GM19351 (cell line): Measurements from ENCODE around the gene STAB2.

Experiments
- ATAC-seq: cut with Tn5 transposase; IDR thresholded peaks from one replicate; pipeline ENCODE4 v1.9.1; 2021; ENCODE audit warnings: mild to moderate bottlenecking, moderate library complexity; ENCODE audit not compliant: unreplicated experiment

The STAB2 gene

DNA sequence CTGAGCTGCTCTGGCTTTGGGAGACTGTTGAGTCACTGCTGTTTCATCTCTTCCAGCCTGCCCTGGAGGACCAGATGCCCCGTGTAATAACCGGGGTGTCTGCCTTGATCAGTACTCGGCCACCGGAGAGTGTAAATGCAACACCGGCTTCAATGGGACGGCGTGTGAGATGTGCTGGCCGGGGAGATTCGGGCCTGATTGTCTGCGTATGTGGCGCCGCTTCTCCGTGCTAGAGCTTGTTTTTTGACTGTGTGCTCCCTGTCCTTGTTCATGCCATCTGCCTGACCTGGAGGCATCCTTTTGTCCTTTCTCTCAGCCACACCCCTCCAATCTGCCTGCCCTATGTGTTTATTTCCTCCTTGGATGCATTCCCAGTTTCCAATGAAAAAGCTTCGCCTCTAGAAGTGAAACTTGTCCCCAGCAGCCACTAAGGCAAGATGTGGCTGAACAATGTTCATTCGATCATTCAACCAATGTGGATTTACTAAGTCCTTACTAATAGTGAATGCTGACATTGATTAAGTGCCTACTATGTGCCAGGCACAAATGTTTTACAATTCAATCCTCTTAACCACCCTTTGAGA is 155.4 kb downstream of the STAB2 start:
- ATAC-seq, result no peak

DNA sequence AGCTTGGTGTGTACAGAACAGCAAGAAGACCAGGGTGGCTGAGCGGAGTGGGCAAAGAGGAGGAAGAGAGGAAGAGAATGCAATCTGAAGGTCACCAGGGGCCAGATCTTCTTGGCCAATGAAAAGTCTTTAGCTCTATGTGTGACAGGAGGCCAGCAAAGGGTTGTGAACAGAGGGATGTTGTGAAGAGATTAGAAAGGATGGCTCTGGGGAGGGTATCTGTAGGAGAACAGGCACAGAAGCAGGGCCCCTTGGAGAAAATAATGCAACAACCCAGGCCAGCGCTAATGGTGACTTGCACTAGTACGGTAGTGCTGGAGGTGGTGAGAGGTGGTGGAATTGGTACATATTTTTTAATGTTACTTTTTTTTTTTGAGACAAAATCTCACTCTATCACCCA is 156.7 kb downstream of the STAB2 start:
- ATAC-seq, result no peak

DNA sequence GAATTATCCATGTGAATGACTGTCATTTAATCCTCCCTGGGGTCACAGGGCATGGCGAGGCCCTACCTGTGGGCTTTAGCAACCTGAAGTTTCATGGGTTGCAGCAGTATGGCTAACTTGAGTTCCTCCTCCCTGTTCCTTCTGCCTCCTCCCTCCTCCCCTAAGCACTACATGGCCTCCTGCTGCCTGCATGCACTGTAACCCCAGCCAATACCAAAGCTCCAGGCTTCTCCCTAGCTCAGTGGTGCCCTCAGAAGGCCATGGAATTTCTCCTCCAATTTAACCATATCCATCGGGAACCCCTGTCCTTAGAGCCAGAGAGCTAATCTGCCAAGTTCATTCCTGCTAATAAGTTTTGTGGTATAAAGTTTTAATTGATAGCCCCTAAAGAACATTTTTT is 158.9 kb downstream of the STAB2 start:
- no peak for ATAC-seq

DNA sequence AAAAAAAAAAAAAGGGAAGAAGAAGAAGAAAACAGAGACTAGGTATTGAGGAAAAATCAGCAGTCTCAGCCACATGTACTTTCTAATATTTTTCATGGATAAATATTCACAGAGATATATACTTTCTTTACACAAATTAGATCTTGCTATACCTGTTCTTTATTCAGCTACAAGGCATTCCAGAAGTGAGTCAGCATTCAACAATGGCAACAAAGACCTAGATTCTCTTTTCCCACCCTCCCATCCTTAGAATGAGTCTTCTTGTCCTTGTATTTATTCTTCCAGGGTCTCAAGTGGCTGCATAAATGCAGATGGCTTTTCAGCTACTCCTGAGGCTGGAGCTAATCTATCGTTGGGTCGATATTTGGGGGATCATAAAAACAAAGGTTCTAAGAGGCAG is 160.9 kb downstream of the STAB2 start:
- ATAC-seq, result no peak

DNA sequence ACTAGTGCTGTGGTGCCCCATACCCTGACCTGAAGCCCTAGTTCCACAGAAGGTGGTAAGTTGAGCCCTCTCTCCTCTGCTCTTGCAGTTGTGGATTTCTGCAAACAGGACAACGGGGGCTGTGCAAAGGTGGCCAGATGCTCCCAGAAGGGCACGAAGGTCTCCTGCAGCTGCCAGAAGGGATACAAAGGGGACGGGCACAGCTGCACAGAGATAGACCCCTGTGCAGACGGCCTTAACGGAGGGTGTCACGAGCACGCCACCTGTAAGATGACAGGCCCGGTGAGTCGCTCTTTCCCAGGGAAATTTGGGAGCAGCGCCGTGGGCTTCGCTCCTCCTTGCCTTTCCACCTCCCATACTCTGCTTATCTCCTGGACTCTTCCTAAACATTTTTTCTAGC is 161.8 kb downstream of the STAB2 start:
- ATAC-seq, result no peak

DNA sequence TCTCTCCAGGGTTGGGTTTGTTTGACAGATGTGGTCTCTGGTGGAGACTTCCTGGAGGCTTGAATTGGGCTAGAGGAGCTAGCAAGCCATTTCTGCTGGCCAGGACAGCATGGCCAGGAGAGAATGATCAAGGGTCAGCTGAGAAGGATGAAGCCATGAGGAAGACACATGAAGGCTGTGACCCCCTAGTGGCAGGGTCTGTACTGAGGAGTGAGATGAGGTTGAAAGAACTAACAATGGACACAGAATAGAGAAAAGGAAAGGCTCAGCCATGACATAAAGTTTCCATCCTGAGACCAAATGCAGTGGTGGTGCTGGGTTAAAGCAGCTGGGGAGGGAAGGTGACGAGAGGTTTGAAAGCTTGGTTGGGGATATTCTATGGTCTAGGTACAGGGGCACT is 164.1 kb downstream of the STAB2 start:
- no peak for ATAC-seq

DNA sequence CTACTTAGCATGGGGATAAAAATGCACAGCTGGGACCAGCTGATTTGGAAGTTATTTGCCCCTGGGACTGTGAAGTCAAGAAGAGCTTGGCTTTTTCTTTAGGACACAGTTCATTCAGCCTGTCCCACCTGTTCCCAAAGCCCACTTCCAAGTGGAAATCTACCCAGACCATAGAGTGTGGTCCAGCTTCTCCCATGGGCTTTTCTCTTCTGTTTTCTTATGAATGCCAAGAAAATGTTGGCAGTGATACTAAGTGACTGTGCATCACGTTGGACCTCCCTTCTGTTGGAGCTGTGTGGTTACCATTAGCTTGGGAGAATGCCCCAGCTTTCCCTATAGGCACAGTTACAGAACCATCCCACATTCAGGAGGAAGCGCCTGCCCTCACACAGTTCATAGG is 164.5 kb downstream of the STAB2 start:
- no peak for ATAC-seq

DNA sequence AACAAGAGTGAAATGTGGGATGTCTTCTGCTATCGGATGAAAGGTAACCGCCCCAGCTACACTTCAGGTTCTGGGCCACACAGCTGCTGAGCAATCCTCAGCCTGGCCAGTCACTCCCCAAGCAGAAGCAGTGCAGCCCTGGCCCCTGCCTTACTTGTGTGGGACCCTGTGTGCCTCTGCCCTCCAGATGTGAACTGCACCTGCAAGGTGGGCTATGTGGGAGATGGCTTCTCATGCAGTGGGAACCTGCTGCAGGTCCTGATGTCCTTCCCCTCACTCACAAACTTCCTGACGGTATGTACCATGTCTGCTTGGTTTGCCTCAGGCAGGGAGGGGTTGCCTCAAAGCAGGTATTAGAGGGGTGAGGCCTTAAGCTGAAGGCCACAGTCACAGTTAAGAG is 168.4 kb downstream of the STAB2 start:
- no peak for ATAC-seq

DNA sequence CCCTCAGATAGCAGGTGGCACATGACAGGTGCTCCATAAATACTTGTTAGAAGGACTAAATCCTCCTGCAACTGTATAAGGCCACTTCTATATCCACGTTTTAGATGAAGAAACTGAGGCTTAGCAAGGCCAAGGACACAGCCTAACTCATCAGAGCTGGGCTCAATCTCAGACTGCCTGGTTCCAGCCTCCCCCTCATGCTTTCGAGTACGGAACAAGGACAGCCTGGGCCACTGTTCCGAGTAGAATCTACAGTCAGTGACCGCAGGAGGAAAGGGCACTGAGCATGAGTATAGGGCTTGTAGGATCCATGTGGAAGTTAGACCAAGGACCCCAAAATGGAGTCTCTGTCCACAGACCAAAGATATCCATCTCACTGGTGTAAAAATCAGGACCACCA is 169.4 kb downstream of the STAB2 start:
- ATAC-seq, result no peak

DNA sequence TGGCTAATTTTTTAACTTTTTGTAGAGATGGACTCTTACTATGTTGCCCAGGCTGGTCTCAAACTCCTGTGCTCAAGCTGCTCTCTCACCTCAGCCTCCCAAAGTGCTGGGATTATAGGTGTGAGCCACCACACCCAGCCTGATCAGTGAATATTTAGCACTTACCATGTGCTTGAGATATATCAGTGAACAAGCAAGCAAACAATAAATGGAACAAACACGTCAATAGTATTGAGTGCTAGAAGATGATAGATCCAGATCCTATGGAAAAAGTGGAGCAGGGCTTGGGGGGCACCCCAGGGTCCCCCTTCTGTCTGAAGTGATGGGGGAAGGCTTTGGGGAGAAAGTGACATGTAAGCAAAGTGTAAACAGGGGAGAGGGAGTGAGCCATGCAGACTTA is 170.2 kb downstream of the STAB2 start:
- ATAC-seq, result no peak

DNA sequence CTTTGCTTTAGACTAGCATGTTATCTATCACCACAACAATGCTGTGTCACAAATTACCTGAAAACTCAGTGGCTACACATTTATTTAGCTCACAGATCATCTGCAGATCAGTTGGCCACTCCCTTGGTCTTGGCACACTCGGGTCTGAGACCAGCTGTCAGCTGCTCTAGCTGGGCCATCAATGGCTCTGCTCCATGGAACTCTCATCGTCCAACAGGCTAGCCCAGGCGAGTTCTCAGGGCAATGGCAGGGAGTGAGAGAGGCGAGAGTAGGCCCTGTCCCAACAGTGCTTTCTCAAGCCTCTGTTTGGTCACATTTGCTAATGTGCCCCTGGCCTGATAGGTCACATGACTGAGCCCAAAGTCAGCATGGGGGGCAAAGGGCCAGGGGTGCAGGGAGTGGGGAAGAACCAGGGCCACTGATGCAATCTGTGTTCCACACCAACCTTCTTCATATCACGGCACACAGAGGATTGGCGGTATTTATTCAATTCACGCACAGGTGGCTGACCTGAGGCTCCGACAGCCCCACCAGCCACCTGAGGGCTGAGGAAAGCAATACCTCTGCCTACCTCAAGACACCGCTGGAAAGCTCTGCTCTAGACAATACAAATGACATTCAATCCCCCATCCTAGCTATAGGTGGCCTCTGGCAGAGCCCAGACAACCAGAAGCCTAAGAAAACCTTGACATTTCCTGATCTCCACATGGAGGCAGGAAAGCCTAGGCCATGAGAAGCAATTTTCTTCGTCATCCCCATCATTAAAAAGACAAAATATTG is 171.4 kb downstream of the STAB2 start:
- no peak for ATAC-seq

DNA sequence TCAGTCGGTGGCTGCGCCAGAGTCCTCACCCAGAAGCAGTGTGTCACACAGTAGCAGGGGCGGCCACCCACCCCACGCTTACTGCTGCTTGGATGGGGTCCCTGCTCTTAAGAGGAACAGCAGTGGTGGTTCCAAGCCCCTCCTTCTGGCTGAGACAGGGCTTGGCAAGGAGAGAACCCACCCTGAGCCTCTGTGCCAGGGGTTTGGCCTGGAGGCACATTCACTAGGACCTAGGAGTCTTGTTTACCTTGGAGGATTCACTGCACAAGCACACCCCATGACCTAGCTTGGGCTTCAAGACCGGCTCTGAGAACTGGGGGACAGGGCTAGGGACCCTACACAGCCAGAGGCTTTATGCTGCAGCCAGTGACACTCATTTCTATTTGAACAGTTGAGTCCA is 175.4 kb downstream of the STAB2 start:
- ATAC-seq, result no peak

DNA sequence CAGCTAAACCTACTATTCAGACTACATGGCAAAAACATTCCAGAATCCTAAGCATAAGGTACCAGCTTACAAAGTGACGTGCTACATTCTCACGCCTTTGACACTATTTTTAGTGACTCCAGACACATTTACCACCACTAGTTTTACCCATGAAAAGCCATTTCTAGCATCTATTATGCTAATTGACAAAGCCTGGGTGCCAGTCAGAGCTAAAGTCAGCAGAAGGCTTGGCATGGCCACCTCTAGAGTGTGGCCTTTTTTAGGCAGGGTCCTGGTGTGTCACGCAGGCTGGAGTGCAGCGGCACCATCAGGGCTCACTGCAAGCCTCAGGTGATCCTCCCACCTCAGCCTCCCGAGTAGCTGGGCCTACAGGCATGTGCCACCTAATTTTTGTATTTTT is 178.2 kb downstream of the STAB2 start:
- ATAC-seq, result no peak

DNA sequence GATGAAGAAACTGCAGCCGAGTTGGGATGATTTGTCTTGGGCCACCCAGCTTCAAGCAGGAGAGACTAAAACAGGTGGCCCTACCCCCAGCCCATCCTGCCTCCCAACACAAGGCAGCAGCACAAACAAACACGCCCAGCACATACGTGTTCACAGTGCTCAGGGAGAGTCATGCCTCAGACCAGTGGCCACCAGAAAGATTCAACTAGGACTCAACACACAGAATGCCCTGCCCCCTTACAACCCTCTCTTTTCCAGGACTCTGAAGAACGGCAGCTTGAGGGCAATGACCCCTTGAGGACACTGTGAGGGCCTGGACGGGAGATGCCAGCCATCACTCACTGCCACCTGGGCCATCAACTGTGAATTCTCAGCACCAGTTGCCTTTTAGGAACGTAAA is 179.0 kb downstream of the STAB2 start:
- ATAC-seq, result no peak

DNA sequence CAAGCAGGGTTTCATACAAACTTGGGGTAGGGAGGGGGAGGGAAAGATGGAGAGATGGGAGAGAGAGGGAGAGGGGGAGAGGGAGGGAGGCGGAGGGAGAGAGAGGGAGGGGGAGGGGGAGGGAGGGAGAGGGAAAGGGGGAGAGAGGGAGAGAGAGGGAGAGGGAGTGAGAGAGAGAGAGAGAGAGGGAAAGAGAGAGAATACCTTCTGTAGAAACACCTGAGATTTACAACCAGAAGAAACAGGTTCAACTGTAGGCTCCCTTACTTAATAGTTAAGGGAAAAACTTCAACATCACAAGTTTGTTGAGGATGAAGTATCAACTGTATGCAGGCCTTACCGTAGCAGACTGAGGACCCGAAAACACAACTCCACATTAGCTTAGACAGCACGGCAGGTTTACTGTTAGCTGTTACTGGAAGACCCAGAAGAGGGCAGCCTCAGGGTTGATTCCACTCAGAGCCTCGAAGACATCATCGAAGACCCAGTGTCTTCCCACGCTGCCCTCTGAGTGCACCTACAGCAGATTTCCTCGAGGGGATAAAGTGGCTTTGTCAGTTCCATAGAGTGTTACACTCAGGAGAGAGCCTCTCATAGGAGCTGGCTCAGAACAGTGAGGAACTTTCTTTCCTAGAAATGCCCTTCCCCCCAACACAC is 181.5 kb downstream of the STAB2 start:
- ATAC-seq, result no peak

DNA sequence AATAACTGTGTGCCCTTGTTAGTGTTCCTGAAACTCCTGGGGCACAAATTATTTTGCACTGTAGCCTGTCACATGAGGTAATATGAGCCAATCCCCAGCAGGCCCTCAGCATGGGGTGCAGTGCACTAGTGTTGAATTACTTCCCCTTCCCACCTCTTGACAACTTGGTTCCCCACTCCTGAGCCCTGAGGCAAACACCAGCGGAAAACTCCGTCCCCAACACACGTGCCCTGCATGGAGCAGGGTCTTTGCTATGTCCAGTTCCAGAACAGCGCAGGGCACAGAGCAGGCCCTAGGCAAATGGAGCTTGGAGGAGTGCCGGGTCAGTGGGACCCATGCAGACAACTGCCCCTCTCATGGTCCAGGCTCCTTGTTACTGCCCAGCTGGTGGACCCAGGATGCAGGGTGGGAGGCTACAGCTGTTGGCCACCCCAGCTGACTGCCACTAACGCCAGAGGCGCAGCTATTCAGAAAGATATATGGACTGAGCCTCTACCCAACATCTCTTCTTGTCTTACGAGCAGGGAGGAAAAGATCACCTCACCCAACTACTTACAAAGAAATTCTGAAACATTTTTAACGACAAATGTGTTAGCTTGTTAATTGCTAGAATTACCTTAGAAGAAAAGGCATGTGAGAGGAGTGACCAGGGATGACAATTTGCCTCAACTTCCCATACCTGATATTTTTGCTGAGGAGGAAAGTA is 182.3 kb downstream of the STAB2 start:
- ATAC-seq, result no peak

DNA sequence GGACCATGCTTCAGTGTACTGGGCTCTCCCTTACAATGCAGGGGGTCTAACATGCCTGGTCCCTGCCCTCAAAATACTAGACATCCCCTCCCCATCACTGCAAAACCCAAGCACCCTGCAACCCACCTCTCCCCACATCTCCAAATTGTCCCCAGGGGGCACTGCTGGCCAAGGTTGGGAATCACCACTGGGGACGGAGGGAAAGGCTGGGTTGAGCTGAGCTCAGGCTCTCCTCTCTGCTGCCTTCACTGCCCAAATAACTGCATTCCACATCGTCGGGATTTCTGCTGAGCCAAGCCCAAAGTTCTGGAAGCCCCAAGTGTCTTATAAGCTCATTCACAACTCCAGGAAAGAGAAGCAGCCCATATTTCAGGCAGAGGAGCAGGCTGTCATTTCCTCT is 184.4 kb downstream of the STAB2 start:
- ATAC-seq, result no peak

DNA sequence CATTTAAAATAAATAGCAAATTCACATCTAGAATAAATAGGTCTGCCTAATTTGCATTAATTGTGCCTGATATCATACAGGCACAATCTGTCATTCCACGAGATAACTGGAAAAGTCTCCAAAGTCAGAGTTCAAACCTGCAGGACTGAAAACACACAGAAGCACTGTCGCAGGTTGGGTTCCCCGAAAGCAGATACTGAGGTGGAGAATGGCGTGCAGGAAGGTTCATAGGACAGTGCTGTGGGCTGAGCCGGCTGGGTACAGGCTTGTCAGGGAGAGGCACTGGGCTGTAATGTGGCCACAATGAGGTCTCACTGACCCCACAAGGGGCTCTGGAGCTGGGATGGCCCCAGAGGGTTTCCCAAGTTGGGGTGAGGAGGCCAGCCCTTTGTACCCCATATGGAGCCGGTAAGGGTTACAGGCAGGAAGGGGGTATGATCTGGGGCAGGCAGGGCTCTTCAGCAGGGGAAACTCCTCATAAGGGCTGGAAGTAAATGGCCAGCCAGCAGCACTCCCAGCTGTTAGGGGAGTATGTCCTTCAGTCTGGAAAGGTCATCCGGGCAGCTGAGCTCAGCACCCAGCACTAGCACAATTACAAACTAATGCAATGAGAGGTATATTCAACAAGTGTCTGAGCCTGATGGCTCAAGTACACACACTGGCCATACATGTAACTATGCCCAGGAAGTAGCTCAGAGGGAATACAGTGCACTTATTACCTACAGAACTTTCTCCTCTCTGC is 185.5 kb downstream of the STAB2 start:
- ATAC-seq, result no peak

DNA sequence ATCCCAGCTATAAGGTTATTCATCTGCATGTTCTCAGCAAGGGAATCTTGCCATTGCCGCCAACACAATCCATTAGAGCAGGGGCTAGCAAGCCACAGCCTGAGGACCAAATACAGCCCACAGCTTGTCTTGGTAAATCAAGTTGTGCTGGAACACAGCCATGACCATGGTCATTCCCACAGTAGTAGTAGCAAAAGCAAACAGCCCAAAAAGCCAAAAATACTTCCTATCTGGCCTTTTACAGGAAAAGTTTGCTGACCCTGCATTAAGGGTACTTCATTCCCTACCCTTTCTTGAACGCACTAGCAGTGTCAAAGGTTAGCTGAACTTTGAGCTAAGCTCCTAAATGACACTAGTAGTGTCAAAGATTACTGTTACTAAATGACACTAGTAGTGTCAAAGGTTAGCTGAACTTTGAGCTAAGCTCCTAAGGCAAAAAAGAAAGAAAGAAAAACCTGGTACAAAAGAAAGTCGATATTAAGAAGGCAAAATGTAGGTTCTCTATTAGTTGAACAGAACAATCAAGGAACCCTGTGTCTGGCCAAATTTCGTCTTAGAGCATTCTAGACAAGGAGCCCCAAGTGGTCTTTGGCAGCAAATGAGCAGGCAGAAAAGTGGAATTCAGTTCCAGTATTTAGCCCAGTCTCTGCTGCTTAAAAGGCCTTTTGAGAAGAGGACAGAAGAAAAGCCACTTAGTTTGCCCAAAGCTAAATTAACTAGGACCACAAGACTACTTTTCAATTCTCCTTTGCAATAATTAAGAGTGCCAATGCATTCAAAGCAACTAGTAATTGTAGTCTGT is 186.2 kb downstream of the STAB2 start:
- no peak for ATAC-seq

DNA sequence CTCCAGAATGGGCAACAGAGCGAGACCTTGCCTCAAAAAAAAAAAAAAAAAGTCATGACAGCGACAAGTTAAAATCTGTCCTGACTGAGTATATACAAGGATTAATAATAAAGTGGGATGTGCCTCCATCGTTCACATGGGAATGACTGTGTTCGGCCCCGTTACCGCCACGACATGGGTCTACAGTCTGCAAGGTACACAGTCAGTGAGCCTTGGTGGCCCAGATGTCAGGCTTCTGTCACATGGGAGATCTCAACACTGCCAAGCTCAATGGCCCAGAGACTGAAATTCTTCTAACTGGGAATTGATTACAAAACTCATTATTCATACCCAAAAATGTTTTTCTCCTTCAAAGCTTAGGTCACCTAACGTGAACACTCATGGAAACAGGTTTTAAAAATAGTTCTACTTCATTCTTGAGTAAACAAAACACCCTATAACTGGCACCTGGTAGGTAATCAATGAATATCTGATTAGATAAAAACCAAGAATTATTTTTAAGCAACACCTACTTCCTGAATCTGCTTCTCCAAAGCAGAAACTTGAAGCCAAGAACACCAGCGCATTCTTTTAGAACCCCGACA is 188.0 kb downstream of the STAB2 start:
- no peak for ATAC-seq
